ENCODE results near the gene NT5DC3.

Gene NT5DC3

DNA sequence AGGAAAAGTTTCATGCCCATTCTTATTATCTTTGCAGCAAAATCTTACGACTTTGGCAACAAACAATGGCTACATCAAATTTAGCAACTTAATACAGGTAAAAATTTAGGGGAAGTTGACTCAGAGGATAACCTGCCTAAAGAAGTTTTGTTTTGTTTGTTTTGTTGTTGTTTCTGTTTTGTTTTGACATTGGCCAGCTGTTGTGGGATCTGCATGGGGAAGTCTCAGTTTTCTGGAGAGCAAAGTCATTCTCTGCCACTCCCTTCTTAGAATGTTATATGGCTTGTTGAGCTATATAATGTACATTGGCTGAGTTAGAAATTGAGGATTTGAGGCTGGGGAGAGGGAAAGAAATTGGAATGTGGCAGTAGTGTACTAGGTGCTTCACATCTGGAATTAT, 109.5 kb downstream of the NT5DC3 start:
- Histone ChIP-seq H3K27me3 (replicated peaks in 2 of 5; ENCODE audit: control insufficient read depth in 4 of 5, insufficient read depth in 5 of 5, low read length in 4 of 5) (peaks cover 0 to 12% (median 0%) of the 10 kb centered on the region in 5 experiments), H3K4me3 (ENCODE audit: control insufficient read depth in 1 of 7, extremely low read depth in 1 of 7, insufficient read depth in 4 of 7, low read depth in 2 of 7, low read length in 6 of 7) (no peak overlapping the region), H3K4me1 (ENCODE audit: control extremely low read depth in 1 of 4, control insufficient read depth in 4 of 4, insufficient read depth in 4 of 4, low read length in 3 of 4) (no peaks in the 10 kb centered on the region), H3K27ac (ENCODE audit: insufficient read depth in 1 of 2, low read depth in 1 of 2, low read length in 2 of 2, poor library complexity in 1 of 2, severe bottlenecking in 2 of 2) (no peak overlapping the region), H3K9me3 (ENCODE audit: control extremely low read depth in 1 of 5, control insufficient read depth in 4 of 5, insufficient read depth in 2 of 5, low read depth in 1 of 5, low read length in 4 of 5) (peaks cover 1 to 11% (median 4%) of the 10 kb centered on the region in 5 experiments), H3K36me3 (ENCODE audit: control insufficient read depth in 4 of 4, insufficient read depth in 4 of 4, low read length in 3 of 4) (no peaks in the 10 kb centered on the region)
- ChIA-PET CTCF (interaction anchor here (0.8 to 1.3 kb wide), 2 partner anchors 8 to 12 kb away, joined by 3 read pairs; no protein-coding TSS in a partner anchor), POLR2A (no interaction called here)
- DNase-seq = no peak
- no CpG with 5 or more reads among the region's 1 CpG for WGBS (ENCODE audit: insufficient coverage)

DNA sequence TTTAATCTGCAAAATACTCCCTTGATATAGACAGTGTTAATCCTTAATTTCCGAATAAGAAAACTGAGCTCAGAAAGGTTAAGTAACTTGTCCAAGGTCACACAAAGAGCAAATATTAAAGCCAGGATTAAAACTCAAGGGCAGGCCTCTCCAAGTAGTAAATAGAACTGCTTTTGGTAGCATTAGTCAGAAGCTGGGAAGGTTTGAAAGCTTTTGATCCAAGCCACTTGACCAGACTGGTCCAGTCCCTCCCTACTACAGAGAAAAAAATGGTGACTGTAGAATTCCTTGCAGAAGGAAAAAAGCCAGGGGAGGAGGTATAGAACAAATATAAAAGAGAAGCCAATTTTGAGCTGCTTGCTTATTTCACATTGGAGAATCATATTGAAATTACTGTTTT, 111.5 kb downstream of the NT5DC3 start:
- no peak overlapping the region for H3K4me3 ChIP-seq (ENCODE audit: control insufficient read depth in 1 of 7, extremely low read depth in 1 of 7, insufficient read depth in 4 of 7, low read depth in 2 of 7, low read length in 6 of 7)
- no peaks in the 10 kb centered on the region for H3K4me1 ChIP-seq (ENCODE audit: control extremely low read depth in 1 of 4, control insufficient read depth in 4 of 4, insufficient read depth in 4 of 4, low read length in 3 of 4)
- 100% methylated on average over 1 of the region's 1 CpG for WGBS (ENCODE audit: insufficient coverage)
- ChIA-PET CTCF (no interaction called here), POLR2A (no interaction called here)
- H3K27me3 ChIP-seq (replicated peaks in 2 of 5; ENCODE audit: control insufficient read depth in 4 of 5, insufficient read depth in 5 of 5, low read length in 4 of 5) = peaks cover 0 to 5% (median 0%) of the 10 kb centered on the region in 5 experiments
- H3K36me3 ChIP-seq (ENCODE audit: control insufficient read depth in 4 of 4, insufficient read depth in 4 of 4, low read length in 3 of 4) = no peaks in the 10 kb centered on the region
- peaks cover 1 to 11% (median 4%) of the 10 kb centered on the region in 5 experiments for H3K9me3 ChIP-seq (ENCODE audit: control extremely low read depth in 1 of 5, control insufficient read depth in 4 of 5, insufficient read depth in 2 of 5, low read depth in 1 of 5, low read length in 4 of 5)
- DNase-seq = no peak
- no peak overlapping the region for H3K27ac ChIP-seq (ENCODE audit: insufficient read depth in 1 of 2, low read depth in 1 of 2, low read length in 2 of 2, poor library complexity in 1 of 2, severe bottlenecking in 2 of 2)

- peaks cover 1 to 11% (median 4%) of the 10 kb centered on the region in 5 experiments for H3K9me3 ChIP-seq (ENCODE audit: control extremely low read depth in 1 of 5, control insufficient read depth in 4 of 5, insufficient read depth in 2 of 5, low read depth in 1 of 5, low read length in 4 of 5)
- 100% methylated on average over 4 of the region's 4 CpGs for WGBS (ENCODE audit: insufficient coverage)
- POLR2A ChIA-PET = no interaction called here
- peaks cover 0 to 5% (median 0%) of the 10 kb centered on the region in 5 experiments for H3K27me3 ChIP-seq (replicated peaks in 2 of 5; ENCODE audit: control insufficient read depth in 4 of 5, insufficient read depth in 5 of 5, low read length in 4 of 5)
- H3K27ac ChIP-seq (ENCODE audit: insufficient read depth in 1 of 2, low read depth in 1 of 2, low read length in 2 of 2, poor library complexity in 1 of 2, severe bottlenecking in 2 of 2) = no peak overlapping the region
- no peak overlapping the region for H3K4me3 ChIP-seq (ENCODE audit: control insufficient read depth in 1 of 7, extremely low read depth in 1 of 7, insufficient read depth in 4 of 7, low read depth in 2 of 7, low read length in 6 of 7)
- DNase-seq = no peak
- CTCF ChIA-PET = no interaction called here
- H3K4me1 ChIP-seq (ENCODE audit: control extremely low read depth in 1 of 4, control insufficient read depth in 4 of 4, insufficient read depth in 4 of 4, low read length in 3 of 4) = no peaks in the 10 kb centered on the region
- no peaks in the 10 kb centered on the region for H3K36me3 ChIP-seq (ENCODE audit: control insufficient read depth in 4 of 4, insufficient read depth in 4 of 4, low read length in 3 of 4)
Observed at GRCh38 chr12:103728323-103728722, 112.7 kb downstream of the NT5DC3 start.

DNA sequence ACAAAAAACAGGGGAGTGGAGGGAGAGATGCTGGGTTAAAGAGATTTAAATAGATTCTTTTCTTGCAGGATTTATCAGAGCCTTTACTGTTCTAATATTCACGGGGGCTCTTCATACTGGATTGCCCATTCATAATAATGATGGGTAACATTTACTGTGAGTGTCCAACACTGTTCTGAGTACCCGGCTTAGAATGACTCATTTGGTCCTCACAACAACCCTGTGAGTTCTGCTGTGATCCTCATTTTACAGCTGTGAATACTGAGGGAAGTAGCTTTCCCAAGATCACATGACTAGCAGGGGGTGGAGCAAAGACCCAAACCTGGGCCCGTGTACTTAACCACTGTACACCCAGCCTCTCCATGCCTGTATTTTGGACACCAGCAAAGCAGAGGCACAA, 113.4 kb downstream of the NT5DC3 start:
- Histone ChIP-seq H3K4me3 (ENCODE audit: control insufficient read depth in 1 of 7, extremely low read depth in 1 of 7, insufficient read depth in 4 of 7, low read depth in 2 of 7, low read length in 6 of 7) (no peak overlapping the region), H3K27ac (ENCODE audit: insufficient read depth in 1 of 2, low read depth in 1 of 2, low read length in 2 of 2, poor library complexity in 1 of 2, severe bottlenecking in 2 of 2) (no peak overlapping the region), H3K4me1 (ENCODE audit: control extremely low read depth in 1 of 4, control insufficient read depth in 4 of 4, insufficient read depth in 4 of 4, low read length in 3 of 4) (no peaks in the 10 kb centered on the region), H3K9me3 (ENCODE audit: control extremely low read depth in 1 of 5, control insufficient read depth in 4 of 5, insufficient read depth in 2 of 5, low read depth in 1 of 5, low read length in 4 of 5) (peaks cover 1 to 11% (median 6%) of the 10 kb centered on the region in 5 experiments), H3K36me3 (ENCODE audit: control insufficient read depth in 4 of 4, insufficient read depth in 4 of 4, low read length in 3 of 4) (no peaks in the 10 kb centered on the region), H3K27me3 (replicated peaks in 2 of 5; ENCODE audit: control insufficient read depth in 4 of 5, insufficient read depth in 5 of 5, low read length in 4 of 5) (peaks cover 0 to 5% (median 0%) of the 10 kb centered on the region in 5 experiments)
- no peak for DNase-seq
- ChIA-PET POLR2A (no interaction called here), CTCF (no interaction called here)
- WGBS (ENCODE audit: insufficient coverage) = 100% methylated on average over 2 of the region's 3 CpGs

DNA sequence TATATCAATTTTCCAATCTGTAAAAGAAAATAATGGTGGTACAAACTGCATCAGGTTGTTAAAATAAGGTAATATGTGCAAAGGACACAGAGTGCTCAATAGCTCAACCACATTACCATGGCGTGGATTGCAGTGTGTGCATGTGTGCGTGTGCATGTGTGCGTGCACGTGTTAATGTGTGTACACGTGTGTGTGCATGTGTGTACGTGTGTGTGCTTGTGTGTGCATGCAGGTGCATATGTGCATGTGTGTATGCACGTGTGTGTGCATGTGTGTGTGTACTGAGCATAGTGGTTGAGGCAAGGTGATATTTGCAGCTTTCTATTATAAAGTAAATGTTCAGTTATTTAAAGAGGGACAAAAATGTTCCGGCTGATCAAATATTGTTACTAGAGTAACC, 115.6 kb downstream of the NT5DC3 start:
- ChIA-PET CTCF (no interaction called here), POLR2A (no interaction called here)
- no peaks in the 10 kb centered on the region for H3K36me3 ChIP-seq (ENCODE audit: control insufficient read depth in 4 of 4, insufficient read depth in 4 of 4, low read length in 3 of 4)
- H3K9me3 ChIP-seq (ENCODE audit: control extremely low read depth in 1 of 5, control insufficient read depth in 4 of 5, insufficient read depth in 2 of 5, low read depth in 1 of 5, low read length in 4 of 5) = peaks cover 0 to 3% (median 0%) of the 10 kb centered on the region in 5 experiments
- H3K27ac ChIP-seq (ENCODE audit: insufficient read depth in 1 of 2, low read depth in 1 of 2, low read length in 2 of 2, poor library complexity in 1 of 2, severe bottlenecking in 2 of 2) = no peak overlapping the region
- WGBS (ENCODE audit: insufficient coverage) = 98% methylated on average over 7 of the region's 8 CpGs
- DNase-seq = no peak
- H3K27me3 ChIP-seq (replicated peaks in 2 of 5; ENCODE audit: control insufficient read depth in 4 of 5, insufficient read depth in 5 of 5, low read length in 4 of 5) = peaks cover 0 to 5% (median 0%) of the 10 kb centered on the region in 5 experiments
- no peaks in the 10 kb centered on the region for H3K4me1 ChIP-seq (ENCODE audit: control extremely low read depth in 1 of 4, control insufficient read depth in 4 of 4, insufficient read depth in 4 of 4, low read length in 3 of 4)
- H3K4me3 ChIP-seq (ENCODE audit: control insufficient read depth in 1 of 7, extremely low read depth in 1 of 7, insufficient read depth in 4 of 7, low read depth in 2 of 7, low read length in 6 of 7) = no peak overlapping the region
